ENCODE measurements around the gene HIRIP3.

Gene HIRIP3

DNA sequence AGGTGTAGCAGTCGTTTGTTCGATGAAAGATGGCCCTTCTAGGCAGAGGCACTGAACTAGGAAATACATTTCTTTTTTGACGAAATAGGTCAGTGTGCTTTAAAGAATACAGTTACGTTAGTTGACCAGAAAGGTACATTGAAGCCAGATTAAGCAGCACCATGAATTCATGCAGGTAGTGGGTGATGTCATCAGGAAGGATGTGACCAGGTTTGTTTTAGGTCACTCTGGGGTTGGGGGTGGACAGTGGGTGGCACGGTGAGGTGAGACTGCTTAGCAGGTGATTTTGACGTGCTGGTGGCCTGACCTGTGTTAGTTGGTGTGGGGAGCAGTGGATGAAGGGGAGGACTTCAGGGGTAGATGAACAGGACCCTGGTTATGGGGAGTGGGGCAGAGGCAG, 4.2 kb upstream of the HIRIP3 start:
- no peak for DNase-seq (ENCODE audit: low read depth)

DNA sequence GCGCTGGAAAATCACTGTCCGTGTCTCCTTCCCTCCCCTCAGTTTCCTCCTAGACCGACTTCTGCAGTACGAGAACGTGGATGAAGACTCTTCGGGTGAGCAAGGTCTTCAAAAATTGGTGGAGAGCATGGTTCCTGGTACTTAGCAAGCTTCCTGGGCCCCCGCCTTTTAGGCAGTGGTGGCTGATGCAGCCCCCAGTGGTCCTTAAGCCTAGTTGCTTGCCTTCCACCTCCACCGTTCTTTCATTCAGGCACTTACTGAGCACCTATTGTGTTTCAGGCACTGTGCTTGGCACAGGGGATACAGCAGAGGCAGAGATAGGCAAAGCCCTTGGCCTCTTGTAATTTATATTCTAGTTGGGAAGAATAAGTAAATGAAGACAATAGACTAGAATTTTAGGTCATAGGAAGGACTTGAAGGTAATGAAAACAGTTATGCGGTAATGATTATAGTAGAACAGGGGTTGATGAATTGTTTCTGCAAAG, 1.4 kb upstream of the HIRIP3 start:
- DNase-seq (ENCODE audit: low read depth), result no peak

DNA sequence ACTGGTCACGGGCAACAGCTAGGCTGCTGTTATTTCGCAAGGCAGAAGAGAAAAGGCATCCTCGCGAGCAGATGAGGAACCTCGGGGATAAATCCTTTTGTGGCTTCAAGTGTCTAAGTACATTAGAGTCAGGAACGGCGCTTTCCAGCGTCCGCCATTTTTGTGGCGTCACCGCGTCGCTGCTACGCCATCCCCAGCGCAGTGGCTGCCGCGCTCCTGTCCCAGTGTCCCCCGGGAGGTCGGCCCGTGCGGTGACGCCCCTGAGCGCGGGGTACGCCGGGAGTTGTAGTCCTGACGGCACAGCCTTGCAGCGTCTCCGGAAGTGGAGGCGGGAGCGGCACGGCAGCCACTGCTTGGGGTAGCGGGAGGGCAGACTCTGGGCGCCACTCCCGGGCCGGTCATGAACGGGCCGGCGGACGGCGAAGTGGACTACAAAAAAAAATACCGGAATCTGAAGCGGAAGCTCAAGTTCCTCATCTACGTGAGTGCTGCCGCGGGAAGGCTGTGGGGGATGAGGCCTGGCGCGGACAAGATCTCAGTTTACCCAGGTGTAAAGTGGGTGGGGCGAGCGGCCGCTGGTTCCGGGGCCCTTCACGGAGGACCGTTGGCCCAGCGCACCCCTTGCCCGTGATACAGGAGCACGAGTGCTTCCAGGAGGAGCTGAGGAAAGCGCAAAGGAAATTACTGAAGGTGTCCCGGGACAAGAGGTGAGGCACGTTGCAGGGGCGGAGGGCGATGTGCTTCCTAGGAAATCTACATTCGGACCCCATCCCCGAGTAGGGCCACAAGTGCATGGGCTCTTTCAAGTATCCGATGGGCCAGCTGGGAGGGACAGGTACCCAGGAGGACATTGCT, 721 bp upstream of the HIRIP3 start, which contains the start of gene INO80E:
Gene INO80E (plus strand): TSS at position 331 of the 855 bp plus-strand sequence. CDS start 70 bp downstream, at position 401.
- DNase-seq (ENCODE audit: low read depth), result peak; percentile 99

DNA sequence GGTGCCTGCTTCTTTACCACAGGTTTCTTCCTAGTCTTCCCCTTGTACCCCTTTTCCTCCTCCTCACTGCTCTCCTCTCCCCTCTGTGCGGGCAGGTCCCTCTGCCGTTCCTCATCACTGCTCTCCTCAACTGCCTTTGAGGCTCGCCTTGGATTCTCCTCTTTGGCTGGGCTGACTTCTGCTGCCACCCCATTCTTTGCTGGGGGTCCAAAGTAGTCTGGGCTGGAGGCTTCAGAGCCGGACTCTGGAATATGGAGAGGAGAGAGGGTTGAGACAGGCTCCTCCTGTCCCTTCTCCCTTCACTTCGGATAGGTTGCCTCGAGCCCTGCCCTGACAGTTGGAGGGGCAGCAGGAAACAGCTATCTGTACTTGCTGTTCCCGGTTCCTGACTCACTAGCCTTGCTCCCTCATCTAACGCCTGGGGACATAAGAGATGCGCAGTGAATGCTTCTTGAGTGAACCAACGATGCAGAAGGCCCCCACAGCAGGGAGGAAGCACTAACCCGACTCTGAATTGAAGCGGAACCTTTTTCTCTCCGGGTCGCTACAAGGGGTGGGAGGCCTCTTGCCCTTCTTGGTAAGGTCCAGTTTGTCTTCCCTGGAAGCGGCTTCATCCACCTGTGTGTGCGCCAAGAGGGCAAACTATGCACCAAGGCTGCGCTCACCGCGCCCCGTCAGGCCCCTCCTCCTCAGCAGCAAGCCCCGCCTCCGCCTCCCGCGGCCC, 655 bp downstream of the HIRIP3 start:
- DNase-seq (ENCODE audit: low read depth), result no peak

DNA sequence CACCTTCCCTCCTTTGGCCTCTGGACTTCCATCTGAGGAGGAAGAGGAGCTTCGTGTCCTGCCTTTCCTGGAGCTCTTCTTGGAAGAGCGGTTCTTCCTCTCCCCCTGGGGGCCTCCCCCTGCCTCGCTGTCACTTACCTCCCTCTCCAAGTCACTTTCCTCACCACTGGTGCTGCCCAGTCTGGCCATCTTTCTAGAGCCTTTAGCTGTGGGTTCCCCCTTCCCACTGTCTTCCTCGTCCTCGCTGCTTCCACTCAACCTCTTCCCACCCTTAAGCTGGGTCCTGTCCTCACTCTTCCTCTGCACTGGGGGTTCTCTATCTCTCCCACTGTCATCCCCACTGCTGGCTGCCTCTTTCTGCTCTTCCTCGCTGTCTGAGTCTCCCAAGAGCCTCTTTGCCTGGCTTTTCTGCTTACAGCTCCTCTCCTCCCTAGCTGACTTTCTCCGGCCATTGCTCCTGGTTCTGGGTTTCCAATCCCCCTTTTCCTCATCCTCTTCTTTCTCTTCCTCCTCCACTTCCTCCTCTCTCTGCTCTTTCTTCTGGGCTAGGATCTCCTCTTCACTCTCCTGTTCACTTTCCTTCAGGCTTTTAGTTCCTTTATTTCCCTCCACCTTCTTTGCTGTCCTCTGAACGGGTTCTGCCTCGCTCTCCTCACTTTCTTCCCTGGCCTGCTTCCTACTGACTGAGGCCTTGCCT, 1.4 kb downstream of the HIRIP3 start:
- DNase-seq (ENCODE audit: low read depth), result no peak

DNA sequence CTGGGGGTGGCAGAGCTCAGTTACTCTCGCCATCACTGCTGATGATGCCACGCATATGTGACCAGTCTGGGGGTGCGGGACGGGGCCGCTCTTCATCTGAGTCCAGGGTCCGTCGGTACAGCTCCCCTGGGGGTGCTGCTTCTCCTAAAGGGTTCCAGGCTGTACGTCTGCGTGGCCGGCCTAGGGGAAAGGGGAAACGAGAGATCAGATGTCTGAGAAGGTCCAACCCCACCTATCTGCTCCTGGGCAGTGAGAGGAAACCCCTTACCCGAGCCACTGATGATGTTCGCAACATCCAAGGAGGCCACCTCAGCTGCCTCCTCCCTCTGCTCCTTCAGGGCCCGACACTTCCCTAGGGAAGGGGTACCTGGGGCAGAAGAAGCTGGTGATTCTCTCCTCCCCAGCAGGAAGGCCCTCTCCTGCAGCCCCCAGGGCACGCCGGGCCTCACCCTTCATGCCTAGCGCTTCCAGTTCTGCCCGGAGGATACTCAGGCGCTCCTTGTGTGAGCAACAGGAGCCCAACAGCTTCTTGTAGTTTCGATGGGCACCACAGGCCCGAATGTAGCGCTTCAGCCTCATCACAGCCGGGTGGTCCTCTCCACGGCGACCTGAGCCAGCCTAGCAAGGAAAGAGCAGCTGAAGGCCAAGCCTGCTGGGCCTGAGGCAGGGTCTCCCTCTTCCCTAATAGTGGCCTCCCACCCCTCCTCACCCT, 2.1 kb downstream of the HIRIP3 start:
- no peak for DNase-seq (ENCODE audit: low read depth)

DNA sequence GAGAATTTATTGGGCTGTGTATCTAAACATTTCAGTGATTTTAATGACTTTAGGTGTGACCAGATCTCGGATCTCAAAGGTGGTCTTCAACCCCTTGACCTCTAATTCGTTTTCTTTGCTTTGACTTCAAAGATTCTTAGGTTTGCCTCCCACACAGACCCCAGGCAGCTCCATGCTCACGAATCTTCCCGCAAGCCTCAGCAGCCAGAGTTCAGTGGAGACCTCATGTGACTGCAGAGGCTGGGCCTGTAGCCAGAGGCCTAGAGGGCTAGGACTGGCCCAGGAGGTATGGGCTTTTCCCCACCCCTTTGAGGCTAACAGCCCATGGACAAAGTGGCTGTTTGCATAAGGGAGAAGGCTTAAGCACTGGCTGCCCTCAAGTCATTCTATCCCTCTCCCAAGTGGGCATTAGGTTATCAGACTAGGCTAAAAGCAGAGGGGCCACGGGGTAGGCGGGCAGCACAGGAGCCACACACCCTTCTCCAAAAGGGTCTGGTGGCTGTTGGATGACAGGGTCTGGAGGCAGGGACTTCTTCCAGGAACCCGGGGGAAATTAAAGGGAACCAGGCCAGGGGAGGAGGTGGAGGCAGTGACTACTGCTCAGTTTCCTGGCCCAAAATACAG, 3.0 kb downstream of the HIRIP3 start:
- DNase-seq (ENCODE audit: low read depth), result no peak

DNA sequence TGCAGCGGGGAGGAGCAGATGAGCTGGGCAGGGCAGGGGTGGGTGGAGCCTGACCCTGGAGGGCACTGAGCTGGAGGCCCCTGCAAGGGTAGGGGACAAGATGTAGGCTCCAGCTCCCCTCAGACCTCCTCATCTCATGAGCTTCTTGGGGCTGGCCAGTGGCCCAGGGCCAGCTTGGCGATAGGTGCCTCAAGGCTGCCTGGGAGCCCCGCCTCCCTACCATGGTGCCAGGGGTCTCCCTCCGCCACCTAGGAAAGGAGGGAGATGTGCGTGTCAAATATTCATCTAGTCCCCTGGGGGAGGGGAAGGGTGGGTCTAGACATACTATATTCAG, 3.9 kb downstream of the HIRIP3 start:
- no peak for DNase-seq (ENCODE audit: low read depth)

DNA sequence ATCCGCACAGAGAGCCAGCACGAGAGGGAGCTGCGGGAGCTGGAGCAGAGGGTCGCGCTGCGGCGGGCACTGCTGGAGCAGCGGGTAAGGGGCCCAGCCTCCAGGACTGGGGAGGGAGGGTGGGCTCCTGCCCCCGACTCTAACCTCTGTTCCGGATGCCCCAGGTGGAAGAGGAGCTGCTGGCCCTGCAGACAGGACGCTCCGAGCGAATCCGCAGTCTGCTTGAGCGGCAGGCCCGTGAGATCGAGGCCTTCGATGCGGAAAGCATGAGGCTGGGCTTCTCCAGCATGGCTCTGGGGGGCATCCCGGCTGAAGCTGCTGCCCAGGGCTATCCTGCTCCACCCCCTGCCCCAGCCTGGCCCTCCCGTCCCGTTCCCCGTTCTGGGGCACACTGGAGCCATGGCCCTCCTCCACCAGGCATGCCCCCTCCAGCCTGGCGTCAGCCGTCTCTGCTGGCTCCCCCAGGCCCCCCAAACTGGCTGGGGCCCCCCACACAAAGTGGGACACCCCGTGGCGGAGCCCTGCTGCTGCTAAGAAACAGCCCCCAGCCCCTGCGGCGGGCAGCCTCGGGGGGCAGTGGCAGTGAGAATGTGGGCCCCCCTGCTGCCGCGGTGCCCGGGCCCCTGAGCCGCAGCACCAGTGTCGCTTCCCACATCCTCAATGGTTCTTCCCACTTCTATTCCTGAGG, 4.4 kb downstream of the HIRIP3 start:
- DNase-seq (ENCODE audit: low read depth), result no peak

DNA sequence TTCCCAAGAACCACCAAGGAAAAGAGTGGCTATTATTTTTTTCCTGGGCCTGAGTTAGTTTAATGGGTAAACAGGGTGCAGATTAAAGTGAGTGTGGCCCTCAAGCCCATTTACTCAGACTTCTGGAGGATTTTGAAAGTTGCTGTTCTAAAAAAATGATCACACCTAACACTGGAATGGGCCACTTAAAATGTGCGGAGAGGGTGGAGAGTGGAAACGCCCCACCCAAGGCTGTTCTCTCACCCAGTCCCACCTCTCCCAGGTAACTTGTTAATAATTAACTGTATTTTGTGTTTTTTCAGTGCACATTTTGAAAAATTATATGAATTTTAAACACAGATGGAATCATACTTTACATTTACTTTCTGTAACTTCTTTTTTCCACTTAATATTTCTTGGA, 5.4 kb downstream of the HIRIP3 start:
- DNase-seq (ENCODE audit: low read depth), result no peak

DNA sequence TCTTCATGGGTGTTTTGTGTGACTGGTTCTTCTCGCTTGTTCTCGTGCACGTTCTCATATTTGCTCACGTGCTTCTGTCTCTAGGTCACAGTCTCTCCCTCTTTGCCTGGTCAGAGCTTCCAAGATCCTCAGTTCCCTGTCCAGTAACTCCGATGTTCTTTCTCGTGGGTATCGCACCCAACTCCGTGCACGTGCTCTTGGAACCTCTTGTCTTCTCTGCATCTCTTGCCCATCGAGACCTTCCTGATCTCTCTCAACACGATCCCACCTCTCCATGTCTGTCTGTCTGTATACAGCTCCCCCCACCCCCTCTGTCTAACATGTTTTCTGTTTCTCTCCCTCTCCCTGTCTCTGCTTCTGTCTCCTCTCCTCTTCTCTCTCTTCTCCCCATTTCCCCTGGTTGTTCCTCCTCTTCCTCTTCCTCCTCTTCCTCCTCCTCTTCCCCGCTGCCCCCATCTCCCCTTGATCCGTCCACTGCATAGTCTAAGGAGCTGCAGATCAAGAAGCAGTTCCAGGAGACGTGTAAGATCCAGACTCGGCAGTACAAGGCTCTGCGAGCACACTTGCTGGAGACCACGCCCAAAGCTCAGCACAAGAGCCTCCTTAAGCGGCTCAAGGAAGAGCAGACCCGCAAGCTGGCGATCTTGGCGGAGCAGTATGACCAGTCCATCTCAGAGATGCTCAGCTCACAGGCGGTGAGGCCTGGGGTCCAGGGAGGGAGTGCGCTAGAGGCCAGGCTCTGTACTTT, 6.1 kb downstream of the HIRIP3 start:
- DNase-seq (ENCODE audit: low read depth), result no peak

DNA sequence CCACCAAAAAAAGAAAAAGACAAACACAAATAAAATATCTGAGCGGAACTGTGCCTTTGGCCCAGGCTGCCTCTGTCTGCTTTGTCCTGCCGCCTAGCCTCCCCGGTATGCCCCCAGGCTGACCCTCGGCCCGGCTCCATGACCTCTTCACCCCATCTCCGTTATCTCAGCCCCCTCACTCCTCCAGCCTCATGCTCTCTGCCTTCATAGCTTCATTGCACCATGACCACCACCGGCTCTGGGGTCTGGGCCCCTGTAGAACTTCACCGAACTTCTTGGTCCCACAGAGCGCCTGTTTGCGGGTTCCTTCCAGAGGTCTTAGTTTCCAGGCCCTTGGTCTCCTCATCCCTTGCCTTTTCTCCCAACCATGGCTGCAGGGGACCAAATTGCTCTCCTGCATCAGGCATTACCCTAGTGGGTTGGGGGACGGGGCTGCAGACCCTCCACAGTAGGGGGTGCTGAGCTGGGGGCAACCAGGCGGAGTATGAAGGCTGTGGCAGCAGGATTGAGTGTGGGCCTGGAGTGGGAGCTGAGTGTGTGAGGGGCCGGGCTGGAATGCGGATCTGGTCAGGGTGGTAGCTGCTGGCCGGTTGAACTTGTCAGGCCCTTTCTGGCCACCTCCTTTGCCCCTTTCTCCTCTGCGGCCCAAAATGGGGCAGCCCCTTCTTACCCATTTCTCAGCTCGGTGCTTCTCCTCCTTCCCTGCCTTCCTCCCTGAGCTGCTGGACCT, 6.9 kb downstream of the HIRIP3 start:
- no peak for DNase-seq (ENCODE audit: low read depth)

DNA sequence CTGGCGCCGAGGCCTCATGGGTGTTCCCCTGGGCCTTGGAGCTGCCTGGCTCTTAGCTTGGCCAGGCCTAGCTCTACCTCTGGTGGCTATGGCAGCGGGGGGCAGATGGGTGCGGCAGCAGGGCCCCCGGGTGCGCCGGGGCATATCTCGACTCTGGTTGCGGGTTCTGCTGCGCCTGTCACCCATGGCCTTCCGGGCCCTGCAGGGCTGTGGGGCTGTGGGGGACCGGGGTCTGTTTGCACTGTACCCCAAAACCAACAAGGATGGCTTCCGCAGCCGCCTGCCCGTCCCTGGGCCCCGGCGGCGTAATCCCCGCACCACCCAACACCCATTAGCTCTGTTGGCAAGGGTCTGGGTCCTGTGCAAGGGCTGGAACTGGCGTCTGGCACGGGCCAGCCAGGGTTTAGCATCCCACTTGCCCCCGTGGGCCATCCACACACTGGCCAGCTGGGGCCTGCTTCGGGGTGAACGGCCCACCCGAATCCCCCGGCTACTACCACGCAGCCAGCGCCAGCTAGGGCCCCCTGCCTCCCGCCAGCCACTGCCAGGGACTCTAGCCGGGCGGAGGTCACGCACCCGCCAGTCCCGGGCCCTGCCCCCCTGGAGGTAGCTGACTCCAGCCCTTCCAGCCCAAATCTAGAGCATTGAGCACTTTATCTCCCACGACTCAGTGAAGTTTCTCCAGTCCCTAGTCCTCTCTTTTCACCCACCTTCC, 7.9 kb downstream of the HIRIP3 start:
- DNase-seq (ENCODE audit: low read depth), result no peak

DNA sequence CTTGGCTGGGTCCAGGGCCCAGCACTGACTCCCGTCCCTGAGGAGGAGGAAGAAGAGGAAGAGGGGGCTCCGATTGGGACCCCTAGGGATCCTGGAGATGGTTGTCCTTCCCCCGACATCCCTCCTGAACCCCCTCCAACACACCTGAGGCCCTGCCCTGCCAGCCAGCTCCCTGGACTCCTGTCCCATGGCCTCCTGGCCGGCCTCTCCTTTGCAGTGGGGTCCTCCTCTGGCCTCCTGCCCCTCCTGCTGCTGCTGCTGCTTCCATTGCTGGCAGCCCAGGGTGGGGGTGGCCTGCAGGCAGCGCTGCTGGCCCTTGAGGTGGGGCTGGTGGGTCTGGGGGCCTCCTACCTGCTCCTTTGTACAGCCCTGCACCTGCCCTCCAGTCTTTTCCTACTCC, 8.5 kb downstream of the HIRIP3 start:
- no peak for DNase-seq (ENCODE audit: low read depth)

DNA sequence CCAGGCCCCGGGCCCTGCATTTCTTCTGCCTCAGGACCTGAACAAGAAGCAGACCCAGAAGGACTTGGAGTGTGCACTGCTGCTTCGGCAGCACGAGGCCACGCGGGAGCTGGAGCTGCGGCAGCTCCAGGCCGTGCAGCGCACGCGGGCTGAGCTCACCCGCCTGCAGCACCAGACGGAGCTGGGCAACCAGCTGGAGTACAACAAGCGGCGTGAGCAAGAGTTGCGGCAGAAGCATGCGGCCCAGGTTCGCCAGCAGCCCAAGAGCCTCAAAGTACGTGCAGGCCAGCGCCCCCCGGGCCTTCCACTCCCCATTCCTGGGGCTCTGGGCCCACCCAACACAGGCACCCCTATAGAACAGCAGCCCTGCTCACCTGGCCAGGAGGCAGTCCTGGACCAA, 9.2 kb downstream of the HIRIP3 start:
- DNase-seq (ENCODE audit: low read depth), result no peak

DNA sequence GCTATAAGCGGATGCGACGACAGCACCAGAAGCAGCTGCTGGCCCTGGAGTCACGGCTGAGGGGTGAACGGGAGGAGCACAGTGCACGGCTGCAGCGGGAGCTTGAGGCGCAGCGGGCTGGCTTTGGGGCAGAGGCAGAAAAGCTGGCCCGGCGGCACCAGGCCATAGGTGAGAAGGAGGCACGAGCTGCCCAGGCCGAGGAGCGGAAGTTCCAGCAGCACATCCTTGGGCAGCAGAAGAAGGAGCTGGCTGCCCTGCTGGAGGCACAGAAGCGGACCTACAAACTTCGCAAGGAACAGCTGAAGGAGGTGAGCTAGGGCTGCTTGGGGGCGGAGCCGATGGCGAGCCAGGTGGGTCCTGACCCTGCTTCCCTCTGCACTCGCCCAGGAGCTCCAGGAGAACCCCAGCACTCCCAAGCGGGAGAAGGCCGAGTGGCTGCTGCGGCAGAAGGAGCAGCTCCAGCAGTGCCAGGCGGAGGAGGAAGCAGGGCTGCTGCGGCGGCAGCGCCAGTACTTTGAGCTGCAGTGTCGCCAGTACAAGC, 10.1 kb downstream of the HIRIP3 start:
- no peak for DNase-seq (ENCODE audit: low read depth)

DNA sequence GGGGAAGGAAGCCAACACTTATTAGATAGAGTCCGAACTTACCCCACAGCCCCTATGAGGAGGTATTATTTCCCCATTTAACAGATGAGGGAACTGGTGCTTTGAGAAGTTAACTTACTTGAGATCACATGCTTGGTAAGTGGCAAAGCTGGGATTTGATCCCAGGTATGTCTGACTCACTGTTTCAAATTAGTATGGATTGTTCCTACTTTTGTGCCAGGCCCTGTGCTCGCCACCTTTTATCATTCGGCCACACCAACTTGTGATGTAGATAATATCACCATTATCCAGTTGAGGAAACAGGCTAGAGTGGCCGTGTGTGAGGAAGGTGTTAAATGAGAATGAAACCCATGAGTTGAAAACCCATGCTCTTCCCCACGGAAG, 10.7 kb downstream of the HIRIP3 start:
- no peak for DNase-seq (ENCODE audit: low read depth)

DNA sequence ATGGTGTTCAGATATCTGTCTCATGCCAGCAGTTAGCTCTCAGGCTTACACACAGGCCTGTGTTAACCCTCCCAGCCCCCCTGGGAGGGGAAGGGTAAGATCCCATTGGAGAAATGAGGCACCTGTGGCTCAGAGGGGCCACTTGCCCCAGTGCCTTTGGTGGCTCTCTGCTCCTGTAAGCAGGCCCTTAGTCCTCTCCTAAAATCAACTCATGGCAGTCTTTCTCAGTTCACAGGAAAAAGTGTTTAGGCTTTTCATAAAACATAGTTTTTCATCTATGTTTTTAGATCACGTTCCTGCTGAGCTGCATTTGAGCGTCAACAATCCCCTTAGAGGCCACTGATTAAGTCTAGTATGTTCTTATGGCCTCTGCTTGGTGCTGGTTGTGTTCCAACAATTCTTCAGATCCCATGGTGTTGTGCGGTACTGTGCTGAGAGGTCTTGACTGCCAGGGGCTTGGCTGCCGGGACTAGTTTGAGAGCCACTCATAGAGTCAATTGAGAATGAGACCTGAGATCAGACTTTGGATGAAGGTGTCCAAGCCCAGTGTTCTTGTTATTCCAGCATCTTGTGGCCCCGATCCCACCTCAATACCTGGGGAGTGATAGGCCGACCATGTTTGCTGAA, 11.2 kb downstream of the HIRIP3 start:
- no peak for DNase-seq (ENCODE audit: low read depth)

All from T follicular helper cell (primary cell).